ENCODE data around the gene XPO4.
"Not testable (repeated sequence)": the region's sequence is repeated elsewhere in the genome, so short reads cannot be mapped to it uniquely, and the experiment has no call there.

The XPO4 gene

GRCh38 chr13:20891768-20892167 is 10.8 kb downstream of the XPO4 start:
- FAIRE-seq (no peak), DNase-seq (ENCODE audit: low spot score) (no peak)

GRCh38 chr13:20891034-20891433 is 11.5 kb downstream of the XPO4 start:
- FAIRE-seq (no peak), DNase-seq (ENCODE audit: low spot score) (no peak)

GRCh38 chr13:20890540-20890939 is 12.0 kb downstream of the XPO4 start:
- DNase-seq (ENCODE audit: low spot score); FAIRE-seq: not testable (repeated sequence)

GRCh38 chr13:20882206-20882605 is 20.3 kb downstream of the XPO4 start:
- FAIRE-seq (no peak), DNase-seq (ENCODE audit: low spot score) (peak; percentile 24)

GRCh38 chr13:20877902-20878301 is 24.6 kb downstream of the XPO4 start:
- no peak for FAIRE-seq
- no peak for DNase-seq (ENCODE audit: low spot score)

- not testable (repeated sequence) for FAIRE-seq; DNase-seq (ENCODE audit: low spot score)
Observed at GRCh38 chr13:20876802-20877201, 25.7 kb downstream of the XPO4 start.

GRCh38 chr13:20874439-20874838 is 28.1 kb downstream of the XPO4 start:
- not testable (repeated sequence) for FAIRE-seq; DNase-seq (ENCODE audit: low spot score)

- no peak for FAIRE-seq
- DNase-seq (ENCODE audit: low spot score), result no peak
Observed at GRCh38 chr13:20873348-20873747, 29.2 kb downstream of the XPO4 start.

GRCh38 chr13:20870829-20871228 is 31.7 kb downstream of the XPO4 start:
- no peak for FAIRE-seq
- no peak for DNase-seq (ENCODE audit: low spot score)

- DNase-seq (ENCODE audit: low spot score) (peak; percentile 14), FAIRE-seq (no peak)
Observed at GRCh38 chr13:20869540-20869939, 33.0 kb downstream of the XPO4 start.

GRCh38 chr13:20867408-20867807 is 35.1 kb downstream of the XPO4 start:
- no peak for FAIRE-seq
- DNase-seq (ENCODE audit: low spot score), result no peak

GRCh38 chr13:20861666-20862065 is 40.9 kb downstream of the XPO4 start:
- DNase-seq (ENCODE audit: low spot score); FAIRE-seq: not testable (repeated sequence)

GRCh38 chr13:20860844-20861243 is 41.7 kb downstream of the XPO4 start:
- FAIRE-seq (no peak), DNase-seq (ENCODE audit: low spot score) (no peak)

- DNase-seq (ENCODE audit: low spot score), result no peak
- no peak for FAIRE-seq
Observed at GRCh38 chr13:20856650-20857049, 45.9 kb downstream of the XPO4 start.

- no peak for FAIRE-seq
- DNase-seq (ENCODE audit: low spot score), result no peak
Observed at GRCh38 chr13:20851844-20852402, 50.6 kb downstream of the XPO4 start.

GRCh38 chr13:20848944-20849343 is 53.6 kb downstream of the XPO4 start:
- no peak for DNase-seq (ENCODE audit: low spot score)
- no peak for FAIRE-seq

GRCh38 chr13:20848203-20848602 is 54.3 kb downstream of the XPO4 start:
- no peak for DNase-seq (ENCODE audit: low spot score)
- FAIRE-seq, result no peak

GRCh38 chr13:20847296-20847695 is 55.2 kb downstream of the XPO4 start:
- DNase-seq (ENCODE audit: low spot score) (no peak), FAIRE-seq (no peak)

- DNase-seq (ENCODE audit: low spot score), result no peak
- FAIRE-seq, result no peak
Observed at GRCh38 chr13:20843166-20843565, 59.4 kb downstream of the XPO4 start.

GRCh38 chr13:20840568-20840967 is 62.0 kb downstream of the XPO4 start:
- DNase-seq (ENCODE audit: low spot score), result no peak
- no peak for FAIRE-seq

GRCh38 chr13:20833900-20834679 is 68.5 kb downstream of the XPO4 start:
- DNase-seq (ENCODE audit: low spot score), result no peak
- no peak for FAIRE-seq

- FAIRE-seq (no peak), DNase-seq (ENCODE audit: low spot score) (no peak)
Observed at GRCh38 chr13:20832861-20833260, 69.7 kb downstream of the XPO4 start.

GRCh38 chr13:20831933-20832332 is 70.6 kb downstream of the XPO4 start:
- FAIRE-seq, result no peak
- no peak for DNase-seq (ENCODE audit: low spot score)

Measured in RCC 7860 (cell line).